Measurements from ENCODE around the gene RNF31. TPM values are rescaled to one million over a fixed set of nuclear protein-coding genes. Genes with fewer than 3 reads are reported as not detected.
"Not testable (repeated sequence)": the region's sequence is repeated elsewhere in the genome, so short reads cannot be mapped to it uniquely, and the experiment has no call there.

Gene RNF31
- total RNA-seq, 1 experiment from 2014 or later = 48.6 TPM

DNA sequence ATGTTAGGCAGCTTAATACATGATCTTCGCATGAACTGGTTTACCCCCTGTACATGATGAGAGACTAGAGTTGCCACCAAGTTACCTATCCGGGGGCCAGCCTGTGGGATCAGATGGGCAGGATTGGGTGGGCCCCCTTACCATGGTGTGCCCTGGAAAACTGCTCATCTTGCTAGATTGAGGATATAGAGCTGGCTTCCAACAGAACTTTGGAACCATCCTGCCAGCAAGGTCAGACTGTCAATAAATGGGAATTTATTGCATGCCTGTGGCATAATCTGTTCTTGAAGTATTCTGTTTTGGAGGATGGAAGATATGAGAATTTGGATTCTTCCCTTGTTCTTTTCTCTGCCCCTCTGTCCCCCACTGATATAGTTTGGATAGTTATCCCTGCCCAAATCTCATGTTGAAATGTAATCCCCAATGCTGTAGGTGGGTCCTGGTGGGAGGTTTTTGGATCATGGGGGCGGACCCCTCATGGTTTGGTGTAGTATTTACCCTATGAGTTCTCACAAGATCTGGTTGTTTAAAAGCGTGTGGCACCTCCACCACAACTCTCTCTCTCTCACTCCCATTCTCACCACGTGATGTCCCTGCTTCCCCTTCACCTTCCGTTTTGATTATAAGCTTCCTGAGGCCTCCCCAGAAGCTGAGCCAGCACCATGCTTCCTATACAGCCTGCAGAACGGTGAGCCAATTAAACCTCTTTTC is 51.7 kb downstream of the RNF31 start:
- Histone ChIP-seq H3K4me1 (ENCODE audit: control insufficient read depth, insufficient read depth, low read length) (peaks cover 2% of the 10 kb centered on the region), H3K27me3 (ENCODE audit: control insufficient read depth, insufficient read depth, low read length) (no peaks in the 10 kb centered on the region), H3K36me3 (ENCODE audit: control insufficient read depth, insufficient read depth, low read length) (peaks cover 4% of the 10 kb centered on the region), H3K27ac (ENCODE audit: low read length) (no peak overlapping the region), H3K4me3 (ENCODE audit: low read depth in 2 of 2, low read length in 2 of 2) (no peak overlapping the region), H3K9me3 (ENCODE audit: control insufficient read depth, insufficient read depth, low read depth, low read length) (no peaks in the 10 kb centered on the region)
- TSS peak; percentile 38 for BruUV-seq (replicated peaks)
- DNase-seq (ENCODE audit: low read depth, low spot score) (no peak), ATAC-seq (no peak)
- ChIA-PET POLR2A (no interaction called here), CTCF (interaction anchor here (0.7 kb wide), 1 partner anchor 88 kb away, joined by 10 read pairs; no protein-coding TSS in a partner anchor)
- TF ChIP-seq SIN3A (IDR thresholded peaks at IDR 0.05; ENCODE audit: borderline replicate concordance, insufficient read depth, low read depth, low read length) = no peak
- intact Hi-C loops (cut with micrococcal nuclease; ENCODE audit: unreplicated experiment) = no loop called here
- in situ Hi-C loops (cut with HindIII; ENCODE audit: low pct_unique_long_range_greater_than_20kb, low sequenced_read_pairs) = no loop called here

DNA sequence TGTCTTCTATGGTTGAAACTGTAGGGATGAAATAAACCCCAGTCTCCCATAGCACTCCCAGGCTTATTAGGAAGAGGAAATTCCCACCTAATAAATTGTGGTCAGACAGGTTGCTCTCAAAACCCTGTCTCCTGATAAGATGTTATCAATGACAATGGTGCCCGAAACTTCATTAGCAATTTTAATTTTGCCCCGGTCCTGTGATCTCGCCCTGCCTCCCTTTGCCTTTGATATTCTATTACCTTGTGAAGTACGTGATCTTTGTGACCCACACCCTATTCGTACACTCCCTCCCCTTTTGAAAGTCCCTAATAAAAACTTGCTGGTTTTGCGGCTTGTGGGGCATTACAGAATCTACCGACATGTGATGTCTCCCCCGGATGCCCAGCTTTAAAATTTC is 55.2 kb downstream of the RNF31 start:
- DNase-seq (ENCODE audit: low read depth, low spot score); BruUV-seq (replicated peaks); H3K4me3 ChIP-seq (ENCODE audit: low read depth in 2 of 2, low read length in 2 of 2); in situ Hi-C loops (cut with HindIII; ENCODE audit: low pct_unique_long_range_greater_than_20kb, low sequenced_read_pairs); intact Hi-C loops (cut with micrococcal nuclease; ENCODE audit: unreplicated experiment); H3K9me3 ChIP-seq (ENCODE audit: control insufficient read depth, insufficient read depth, low read depth, low read length); H3K4me1 ChIP-seq (ENCODE audit: control insufficient read depth, insufficient read depth, low read length); H3K36me3 ChIP-seq (ENCODE audit: control insufficient read depth, insufficient read depth, low read length); H3K27me3 ChIP-seq (ENCODE audit: control insufficient read depth, insufficient read depth, low read length); ATAC-seq; POLR2A ChIA-PET; H3K27ac ChIP-seq (ENCODE audit: low read length); CTCF ChIA-PET: not testable (repeated sequence)

DNA sequence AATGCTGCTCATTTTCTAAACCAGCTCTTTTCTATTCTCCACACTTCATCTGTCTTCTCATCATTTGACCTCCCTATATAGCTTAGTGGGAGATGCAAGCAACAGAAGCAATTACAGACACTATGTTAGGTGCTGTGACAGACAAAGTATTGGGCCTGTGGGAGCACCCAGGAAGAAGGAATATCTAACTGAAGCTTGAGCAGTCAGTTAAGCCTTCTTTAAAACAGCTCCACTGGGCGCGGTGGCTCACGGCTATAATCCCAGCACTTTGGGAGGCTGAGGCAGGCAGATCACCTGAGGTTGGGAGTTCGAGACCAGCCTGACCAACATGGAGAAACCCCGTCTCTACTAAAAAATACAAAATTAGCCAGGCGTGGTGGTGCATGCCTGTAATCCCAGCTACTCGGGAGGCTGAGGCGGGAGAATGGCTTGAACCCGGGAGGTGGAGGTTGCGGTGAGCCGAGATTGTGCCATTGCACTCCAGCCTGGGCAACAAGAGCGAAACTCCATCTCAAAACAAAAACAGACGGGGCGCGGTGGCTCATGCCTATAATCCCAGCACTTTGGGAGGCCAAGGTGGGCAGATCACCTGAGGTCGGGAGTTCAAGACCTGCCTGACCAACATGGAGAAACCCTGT is 56.1 kb downstream of the RNF31 start:
- CTCF ChIA-PET; ATAC-seq; intact Hi-C loops (cut with micrococcal nuclease; ENCODE audit: unreplicated experiment); H3K27me3 ChIP-seq (ENCODE audit: control insufficient read depth, insufficient read depth, low read length); POLR2A ChIA-PET; in situ Hi-C loops (cut with HindIII; ENCODE audit: low pct_unique_long_range_greater_than_20kb, low sequenced_read_pairs); BruUV-seq (replicated peaks); H3K27ac ChIP-seq (ENCODE audit: low read length); H3K4me3 ChIP-seq (ENCODE audit: low read depth in 2 of 2, low read length in 2 of 2); H3K4me1 ChIP-seq (ENCODE audit: control insufficient read depth, insufficient read depth, low read length); DNase-seq (ENCODE audit: low read depth, low spot score); H3K9me3 ChIP-seq (ENCODE audit: control insufficient read depth, insufficient read depth, low read depth, low read length); H3K36me3 ChIP-seq (ENCODE audit: control insufficient read depth, insufficient read depth, low read length): not testable (repeated sequence)

DNA sequence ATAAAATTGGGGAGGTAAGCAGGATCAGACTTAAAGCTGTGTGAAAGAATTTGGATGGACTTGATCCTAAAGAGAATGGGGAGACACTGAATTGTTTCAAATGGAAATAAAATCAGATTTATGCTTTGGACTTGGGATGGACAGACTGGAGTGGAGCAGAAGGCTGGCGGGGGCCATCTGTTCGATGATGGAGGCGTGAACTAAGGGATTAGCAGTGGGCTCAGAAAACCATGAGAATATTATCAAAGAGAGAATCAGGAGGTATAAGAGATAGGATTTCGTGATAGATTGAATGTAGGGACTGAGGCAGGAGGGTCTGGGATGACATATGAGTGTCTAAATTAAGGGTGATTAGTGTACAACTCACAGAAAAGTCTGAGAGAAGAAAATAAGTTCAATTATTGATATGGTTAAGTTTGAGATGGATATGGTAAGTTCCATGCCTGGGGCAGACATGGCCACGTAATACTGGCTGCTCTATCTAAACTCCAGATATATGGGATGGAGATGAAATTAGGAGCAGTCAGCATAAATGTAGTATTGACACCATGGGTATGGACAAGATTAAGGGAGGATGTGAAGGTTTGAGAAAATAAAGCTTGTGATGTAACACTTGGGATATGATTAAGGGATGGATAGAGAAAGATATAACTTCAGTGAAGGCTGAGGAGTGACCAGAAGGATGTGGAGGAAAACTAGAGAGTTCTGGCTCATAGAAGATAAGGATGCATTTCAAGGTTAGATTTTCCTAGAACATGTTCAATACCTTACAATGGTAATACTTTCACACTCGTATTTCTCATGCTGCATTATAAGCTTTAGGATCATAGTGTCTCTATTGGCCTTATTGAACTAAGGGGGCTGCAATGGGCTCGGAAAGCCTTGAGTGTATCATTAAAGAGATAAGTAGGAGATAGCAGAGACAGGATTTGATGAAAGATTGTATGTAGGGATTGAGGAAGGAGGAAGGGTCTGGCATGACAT is 57.2 kb downstream of the RNF31 start:
- H3K4me3 ChIP-seq (ENCODE audit: low read depth in 2 of 2, low read length in 2 of 2) = no peak overlapping the region
- H3K9me3 ChIP-seq (ENCODE audit: control insufficient read depth, insufficient read depth, low read depth, low read length) = no peaks in the 10 kb centered on the region
- ATAC-seq = no peak
- intact Hi-C loops (cut with micrococcal nuclease; ENCODE audit: unreplicated experiment) = no loop called here
- ChIA-PET POLR2A (no interaction called here), CTCF (no interaction called here)
- no peaks in the 10 kb centered on the region for H3K4me1 ChIP-seq (ENCODE audit: control insufficient read depth, insufficient read depth, low read length)
- TF ChIP-seq, protein P1, sequence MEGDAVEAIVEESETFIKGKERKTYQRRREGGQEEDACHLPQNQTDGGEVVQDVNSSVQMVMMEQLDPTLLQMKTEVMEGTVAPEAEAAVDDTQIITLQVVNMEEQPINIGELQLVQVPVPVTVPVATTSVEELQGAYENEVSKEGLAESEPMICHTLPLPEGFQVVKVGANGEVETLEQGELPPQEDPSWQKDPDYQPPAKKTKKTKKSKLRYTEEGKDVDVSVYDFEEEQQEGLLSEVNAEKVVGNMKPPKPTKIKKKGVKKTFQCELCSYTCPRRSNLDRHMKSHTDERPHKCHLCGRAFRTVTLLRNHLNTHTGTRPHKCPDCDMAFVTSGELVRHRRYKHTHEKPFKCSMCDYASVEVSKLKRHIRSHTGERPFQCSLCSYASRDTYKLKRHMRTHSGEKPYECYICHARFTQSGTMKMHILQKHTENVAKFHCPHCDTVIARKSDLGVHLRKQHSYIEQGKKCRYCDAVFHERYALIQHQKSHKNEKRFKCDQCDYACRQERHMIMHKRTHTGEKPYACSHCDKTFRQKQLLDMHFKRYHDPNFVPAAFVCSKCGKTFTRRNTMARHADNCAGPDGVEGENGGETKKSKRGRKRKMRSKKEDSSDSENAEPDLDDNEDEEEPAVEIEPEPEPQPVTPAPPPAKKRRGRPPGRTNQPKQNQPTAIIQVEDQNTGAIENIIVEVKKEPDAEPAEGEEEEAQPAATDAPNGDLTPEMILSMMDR (IDR thresholded peaks at IDR 0.05) = no peak
- TF ChIP-seq TCF7L2 (IDR thresholded peaks at IDR 0.05; ENCODE audit: low read depth, low read length) (no peak), POLR2AphosphoS5 (IDR thresholded peaks at IDR 0.05; ENCODE audit: low read depth, low read length) (no peak)
- no peaks in the 10 kb centered on the region for H3K36me3 ChIP-seq (ENCODE audit: control insufficient read depth, insufficient read depth, low read length)
- in situ Hi-C loops (cut with HindIII; ENCODE audit: low pct_unique_long_range_greater_than_20kb, low sequenced_read_pairs) = no loop called here
- no peaks in the 10 kb centered on the region for H3K27me3 ChIP-seq (ENCODE audit: control insufficient read depth, insufficient read depth, low read length)
- no peak overlapping the region for H3K27ac ChIP-seq (ENCODE audit: low read length)
- no TSS peak for BruUV-seq (replicated peaks)
- no peak for DNase-seq (ENCODE audit: low read depth, low spot score)
